ENCODE data around the gene RIT1.
A peak's percentile ranks its signal among the peaks of the same experiment; 100 is the strongest.

The RIT1 gene

DNA sequence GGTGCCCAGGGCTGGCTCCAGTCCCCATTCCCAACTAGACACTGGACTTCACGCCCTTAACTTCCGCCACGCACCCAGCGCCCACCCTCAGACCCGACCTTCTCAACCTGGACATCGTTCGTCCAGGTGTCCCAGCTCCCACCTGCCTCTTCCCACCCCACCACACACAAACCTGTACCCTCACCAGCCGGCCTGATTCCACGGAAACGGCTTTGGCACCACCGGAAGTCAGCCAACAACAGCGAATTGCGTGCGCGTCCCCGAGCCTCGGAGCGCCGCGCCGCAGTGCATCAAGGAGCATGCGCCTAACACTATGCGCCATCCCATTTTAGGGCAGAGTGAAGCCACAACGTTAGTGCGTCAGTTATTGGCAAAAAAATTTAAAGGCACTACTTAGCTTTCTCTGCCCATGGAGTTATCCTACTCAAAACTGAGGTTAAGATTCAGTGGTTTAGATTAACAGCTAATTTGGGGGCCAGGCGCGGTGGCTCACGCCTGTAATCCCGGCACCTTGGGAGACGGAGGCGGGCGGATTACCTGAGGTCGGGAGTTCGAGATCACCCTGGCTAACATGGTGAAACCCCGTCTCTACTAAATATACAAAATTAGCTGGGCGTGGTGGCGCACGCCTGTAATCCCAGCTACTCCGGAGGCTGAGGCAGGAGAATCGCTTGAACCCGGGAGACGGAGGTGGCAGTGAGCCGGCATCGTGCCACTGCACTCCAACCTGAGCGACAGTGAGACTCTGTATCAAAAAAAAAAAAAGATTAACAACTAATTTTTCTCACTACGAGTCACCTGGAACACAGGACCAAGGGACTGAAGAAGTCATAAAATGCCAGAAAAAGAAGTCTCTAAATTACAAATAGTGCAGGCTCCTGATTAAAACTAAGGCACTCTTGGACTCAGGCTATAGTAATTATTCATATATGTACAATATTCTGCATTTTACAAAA, 53.9 kb downstream of the RIT1 start, which contains the start of gene GON4L:
TSS of gene GON4L (minus strand) at position 240 of the 956 bp plus-strand sequence. CDS start 3,434 bp downstream, outside the sequence.
- DNase-seq (ENCODE audit: low read depth, low spot score): peak; percentile 75

DNA sequence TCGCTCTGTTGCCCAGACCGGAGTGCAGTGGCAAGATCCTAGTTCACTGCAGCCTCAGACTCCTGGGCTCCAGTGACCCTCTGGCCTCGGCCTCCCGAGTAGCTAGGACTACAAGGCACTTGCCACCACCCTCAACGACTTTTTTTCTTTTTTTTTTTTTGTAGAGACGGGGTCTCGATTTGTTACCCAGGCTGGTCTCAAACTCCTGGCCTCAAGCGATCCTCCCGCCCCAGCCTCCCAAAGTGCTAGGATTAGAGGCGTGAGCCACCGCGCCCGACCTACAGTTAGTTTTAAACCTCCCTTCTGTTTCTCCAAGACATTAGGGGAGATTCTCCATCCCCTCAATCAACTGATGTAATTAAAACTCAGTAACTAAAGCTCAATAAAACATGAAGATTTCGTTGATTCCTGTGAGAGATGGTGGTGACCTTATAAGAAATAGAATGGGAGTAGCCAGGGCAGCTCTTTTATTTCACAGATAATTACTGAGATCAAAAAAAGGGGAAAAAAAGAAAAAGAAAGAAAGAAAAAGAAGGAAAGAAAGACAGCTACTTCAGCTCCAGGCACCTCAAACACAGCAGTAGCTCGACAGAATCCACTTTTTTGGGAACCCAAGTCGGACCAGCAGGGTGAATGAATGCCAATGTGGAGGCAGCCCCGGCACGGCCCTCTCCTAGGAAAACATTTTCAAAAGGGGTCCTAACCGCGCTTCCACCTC, 54.7 kb downstream of the RIT1 start:
- DNase-seq (ENCODE audit: low read depth, low spot score): no peak

DNA sequence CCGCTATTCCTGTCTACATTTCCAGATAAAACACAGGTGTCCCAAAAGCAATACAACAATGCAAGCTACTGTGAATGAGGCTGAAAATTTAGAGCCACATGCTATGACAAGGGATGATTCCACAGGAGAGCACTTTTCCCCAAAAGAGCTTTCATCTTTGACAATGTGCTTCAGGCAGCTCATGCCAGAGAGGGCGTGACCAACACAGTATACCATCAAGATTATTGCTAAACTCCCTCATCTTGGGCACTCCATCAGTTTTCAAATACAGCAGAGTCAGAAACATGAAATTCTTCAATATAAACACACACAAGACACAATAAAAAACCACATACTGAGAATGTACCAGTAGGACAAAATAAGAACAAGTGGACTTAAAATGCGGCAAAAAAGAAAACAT, 60.8 kb downstream of the RIT1 start:
- no peak for DNase-seq (ENCODE audit: low read depth, low spot score)

DNA sequence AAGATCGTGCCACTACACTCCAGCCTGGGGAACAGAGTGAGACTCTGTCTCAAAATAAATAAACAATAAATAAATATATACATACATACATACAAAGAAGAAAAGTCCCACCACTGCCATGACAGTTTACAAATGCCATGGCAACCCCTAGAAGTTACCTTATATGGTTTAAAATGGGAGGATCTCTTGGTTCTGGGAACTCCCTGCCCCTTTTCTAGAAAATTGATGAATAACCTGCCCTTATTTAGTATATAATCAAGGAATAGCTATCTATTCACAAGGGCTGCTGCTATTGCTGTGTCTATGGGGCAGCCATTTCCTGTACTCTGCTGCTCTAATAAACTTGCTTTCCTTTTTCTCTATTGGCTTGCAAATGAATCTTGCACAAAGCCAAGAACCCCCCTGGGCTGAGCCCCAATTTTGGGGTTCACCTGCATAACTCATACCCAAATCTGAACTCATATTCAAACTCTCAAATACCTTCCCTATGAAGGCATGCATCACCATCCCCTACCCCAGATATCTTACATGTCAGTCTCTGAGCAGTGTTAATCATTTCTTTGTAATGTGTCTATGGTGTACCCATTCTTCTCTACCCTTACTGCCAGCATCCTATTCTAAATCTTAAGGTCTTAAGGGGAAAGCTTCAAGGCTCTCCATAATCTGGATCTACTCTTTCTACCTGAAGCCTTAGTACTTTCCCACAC, 63.2 kb downstream of the RIT1 start:
- no peak for DNase-seq (ENCODE audit: low read depth, low spot score)

Data from iPS DF 19.7 (cell line).